WTC11 (cell line): Measurements from ENCODE around the gene LTA4H. TPM values are rescaled to one million over a fixed set of nuclear protein-coding genes. Genes with fewer than 3 reads are reported as not detected.

ENCODE experiments used
- ATAC-seq: fragments of 200-7000 bp; cut with Tn5 transposase; 2 replicates; pipeline ENCODE4 v1.10.0; 2021; ENCODE audit warnings: mild to moderate bottlenecking, moderate library complexity
- CTCF ChIA-PET: fragments of 300-600 bp; sonication (Branson Sonifier 250); formaldehyde crosslinking; loops from one replicate; lab custom pipeline; 2021; ENCODE audit warnings: antibody characterized with exemption; lab: Charles Lee
- POLR2A ChIA-PET: fragments of 350-600 bp; sonication (Branson Sonifier 250); formaldehyde crosslinking; loops from one replicate; lab custom pipeline; 2021; ENCODE audit warnings: antibody characterized with exemption; lab: Charles Lee
- DNase-seq: peaks from one replicate; pipeline ENCODE4 v3.0.0; 2021; ENCODE audit warnings: low spot score
- H3K27ac Mint-ChIP-seq: 2 replicates; pipeline ENCODE4 v1.8.0; 2021; ENCODE audit warnings: mixed read lengths
- H3K27me3 Mint-ChIP-seq: 2 replicates; pipeline ENCODE4 v1.8.0; 2021; ENCODE audit warnings: low read depth, mild to moderate bottlenecking, moderate library complexity, mixed read lengths
- H3K36me3 Mint-ChIP-seq: 2 replicates; pipeline ENCODE4 v1.8.0; 2021; ENCODE audit warnings: mixed read lengths
- H3K4me1 Mint-ChIP-seq: 2 replicates; pipeline ENCODE4 v1.8.0; 2022; ENCODE audit warnings: mixed read lengths
- H3K4me3 Mint-ChIP-seq: 2 replicates; pipeline ENCODE4 v1.8.0; 2021; ENCODE audit warnings: mild to moderate bottlenecking, moderate library complexity, mixed read lengths
- H3K9me3 Mint-ChIP-seq: 2 replicates; pipeline ENCODE4 v1.8.0; 2021; ENCODE audit warnings: mixed read lengths
- GABPB1 ChIP-seq: sonication (generic); formaldehyde crosslinking; IDR thresholded peaks from 2 replicates; pipeline ENCODE4 v1.8.1; 2023; ENCODE audit warnings: mild to moderate bottlenecking, missing genetic modification reagents
- JUN ChIP-seq: sonication (generic); formaldehyde crosslinking; IDR thresholded peaks from 2 replicates; pipeline ENCODE4 v1.8.0; 2023; ENCODE audit warnings: mild to moderate bottlenecking, missing genetic modification reagents
- NFE2L1 ChIP-seq: sonication (generic); formaldehyde crosslinking; IDR thresholded peaks from 2 replicates; pipeline ENCODE4 v1.8.1; 2023; ENCODE audit warnings: missing genetic modification reagents
- PRRX2 ChIP-seq: fragments of 250-450 bp; sonication (Bioruptor Pico); IDR thresholded peaks from 2 replicates; pipeline ENCODE4 v1.8.0; 2021; ENCODE audit warnings: mild to moderate bottlenecking
- SMAD3 ChIP-seq: sonication (generic); formaldehyde crosslinking; IDR thresholded peaks from 2 replicates; pipeline ENCODE4 v1.8.0; 2022; ENCODE audit warnings: missing genetic modification reagents, mild to moderate bottlenecking, borderline replicate concordance
- ZNF416 ChIP-seq: fragments of 250-450 bp; sonication (Bioruptor Pico); IDR thresholded peaks from 2 replicates; pipeline ENCODE4 v1.9.0; 2021; ENCODE audit warnings: mild to moderate bottlenecking, inconsistent platforms
- total RNA-seq: library from RNA; stranded (reverse); gene quantifications from 3 replicates; pipeline ENCODE4 v1.2.3, GENCODE V29; 2021
- TF ChIP-seq, protein P1 (sequence below): sonication (generic); formaldehyde crosslinking; IDR thresholded peaks from 2 replicates; pipeline ENCODE4 v1.8.0; 2022; ENCODE audit warnings: mild to moderate bottlenecking, missing genetic modification reagents
- TF ChIP-seq, protein P2 (sequence below): sonication (generic); formaldehyde crosslinking; IDR thresholded peaks from 2 replicates; pipeline ENCODE4 v1.8.1; 2022; ENCODE audit warnings: mild to moderate bottlenecking, missing genetic modification reagents, moderate library complexity, borderline replicate concordance
- TF ChIP-seq, protein P3 (sequence below): sonication (generic); formaldehyde crosslinking; IDR thresholded peaks from 2 replicates; pipeline ENCODE4 v1.8.0; 2022; ENCODE audit warnings: missing genetic modification reagents
- TF ChIP-seq, protein P4 (sequence below): sonication (generic); formaldehyde crosslinking; IDR thresholded peaks from 2 replicates; pipeline ENCODE4 v1.8.1; 2023; ENCODE audit warnings: mild to moderate bottlenecking, missing genetic modification reagents
- TF ChIP-seq, protein P5 (sequence below): fragments of 250-450 bp; sonication (Bioruptor Pico); IDR thresholded peaks from 2 replicates; pipeline ENCODE4 v1.9.0; 2021; ENCODE audit warnings: mild to moderate bottlenecking, borderline replicate concordance

The LTA4H gene
- total RNA-seq, 1 experiment from 2014 or later = 134 TPM

DNA sequence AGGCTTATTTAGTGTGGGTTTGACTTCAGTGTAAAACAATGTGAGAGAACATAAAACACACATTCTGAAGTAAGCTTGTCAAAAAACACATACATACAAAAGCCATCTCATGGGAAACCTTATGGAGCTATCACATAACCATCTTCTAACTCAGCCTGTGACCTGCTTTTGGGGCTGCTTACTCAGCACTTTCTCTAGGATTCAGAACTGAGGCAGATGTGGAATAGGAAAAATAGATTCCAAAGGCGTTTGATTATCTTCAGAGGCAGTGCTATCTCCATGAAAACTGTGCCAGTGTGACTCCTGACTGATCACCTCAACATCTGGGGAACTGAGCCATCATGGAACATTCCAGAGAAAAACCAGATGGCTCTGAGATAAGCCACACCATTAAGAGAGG is 52.8 kb downstream of the LTA4H start:
- no peak for ATAC-seq

More for the DNA sequence above, 52.8 kb downstream of the LTA4H start:
- Mint-ChIP-seq H3K27me3 (no peaks in the 10 kb centered on the region), H3K27ac (no peak overlapping the region), H3K9me3 (no peaks in the 10 kb centered on the region), H3K36me3 (no peaks in the 10 kb centered on the region), H3K4me3 (no peak overlapping the region), H3K4me1 (peaks cover 21% of the 10 kb centered on the region)
- no peak for DNase-seq
- ChIA-PET CTCF (no interaction called here), POLR2A (no interaction called here)
- TF ChIP-seq, protein P1, sequence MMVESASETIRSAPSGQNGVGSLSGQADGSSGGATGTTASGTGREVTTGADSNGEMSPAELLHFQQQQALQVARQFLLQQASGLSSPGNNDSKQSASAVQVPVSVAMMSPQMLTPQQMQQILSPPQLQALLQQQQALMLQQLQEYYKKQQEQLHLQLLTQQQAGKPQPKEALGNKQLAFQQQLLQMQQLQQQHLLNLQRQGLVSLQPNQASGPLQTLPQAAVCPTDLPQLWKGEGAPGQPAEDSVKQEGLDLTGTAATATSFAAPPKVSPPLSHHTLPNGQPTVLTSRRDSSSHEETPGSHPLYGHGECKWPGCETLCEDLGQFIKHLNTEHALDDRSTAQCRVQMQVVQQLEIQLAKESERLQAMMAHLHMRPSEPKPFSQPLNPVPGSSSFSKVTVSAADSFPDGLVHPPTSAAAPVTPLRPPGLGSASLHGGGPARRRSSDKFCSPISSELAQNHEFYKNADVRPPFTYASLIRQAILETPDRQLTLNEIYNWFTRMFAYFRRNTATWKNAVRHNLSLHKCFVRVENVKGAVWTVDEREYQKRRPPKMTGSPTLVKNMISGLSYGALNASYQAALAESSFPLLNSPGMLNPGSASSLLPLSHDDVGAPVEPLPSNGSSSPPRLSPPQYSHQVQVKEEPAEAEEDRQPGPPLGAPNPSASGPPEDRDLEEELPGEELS (CRISPR knock-in tag) = no peak
- TF ChIP-seq GABPB1 (CRISPR knock-in tag) (no peak), PRRX2 (CRISPR knock-in tag) (no peak), ZNF416 (CRISPR knock-in tag) (no peak), NFE2L1 (no peak), SMAD3 (CRISPR knock-in tag) (no peak), JUN (CRISPR knock-in tag) (no peak)
- TF ChIP-seq, protein P2, sequence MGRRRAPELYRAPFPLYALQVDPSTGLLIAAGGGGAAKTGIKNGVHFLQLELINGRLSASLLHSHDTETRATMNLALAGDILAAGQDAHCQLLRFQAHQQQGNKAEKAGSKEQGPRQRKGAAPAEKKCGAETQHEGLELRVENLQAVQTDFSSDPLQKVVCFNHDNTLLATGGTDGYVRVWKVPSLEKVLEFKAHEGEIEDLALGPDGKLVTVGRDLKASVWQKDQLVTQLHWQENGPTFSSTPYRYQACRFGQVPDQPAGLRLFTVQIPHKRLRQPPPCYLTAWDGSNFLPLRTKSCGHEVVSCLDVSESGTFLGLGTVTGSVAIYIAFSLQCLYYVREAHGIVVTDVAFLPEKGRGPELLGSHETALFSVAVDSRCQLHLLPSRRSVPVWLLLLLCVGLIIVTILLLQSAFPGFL = no peak
- TF ChIP-seq, protein P3, sequence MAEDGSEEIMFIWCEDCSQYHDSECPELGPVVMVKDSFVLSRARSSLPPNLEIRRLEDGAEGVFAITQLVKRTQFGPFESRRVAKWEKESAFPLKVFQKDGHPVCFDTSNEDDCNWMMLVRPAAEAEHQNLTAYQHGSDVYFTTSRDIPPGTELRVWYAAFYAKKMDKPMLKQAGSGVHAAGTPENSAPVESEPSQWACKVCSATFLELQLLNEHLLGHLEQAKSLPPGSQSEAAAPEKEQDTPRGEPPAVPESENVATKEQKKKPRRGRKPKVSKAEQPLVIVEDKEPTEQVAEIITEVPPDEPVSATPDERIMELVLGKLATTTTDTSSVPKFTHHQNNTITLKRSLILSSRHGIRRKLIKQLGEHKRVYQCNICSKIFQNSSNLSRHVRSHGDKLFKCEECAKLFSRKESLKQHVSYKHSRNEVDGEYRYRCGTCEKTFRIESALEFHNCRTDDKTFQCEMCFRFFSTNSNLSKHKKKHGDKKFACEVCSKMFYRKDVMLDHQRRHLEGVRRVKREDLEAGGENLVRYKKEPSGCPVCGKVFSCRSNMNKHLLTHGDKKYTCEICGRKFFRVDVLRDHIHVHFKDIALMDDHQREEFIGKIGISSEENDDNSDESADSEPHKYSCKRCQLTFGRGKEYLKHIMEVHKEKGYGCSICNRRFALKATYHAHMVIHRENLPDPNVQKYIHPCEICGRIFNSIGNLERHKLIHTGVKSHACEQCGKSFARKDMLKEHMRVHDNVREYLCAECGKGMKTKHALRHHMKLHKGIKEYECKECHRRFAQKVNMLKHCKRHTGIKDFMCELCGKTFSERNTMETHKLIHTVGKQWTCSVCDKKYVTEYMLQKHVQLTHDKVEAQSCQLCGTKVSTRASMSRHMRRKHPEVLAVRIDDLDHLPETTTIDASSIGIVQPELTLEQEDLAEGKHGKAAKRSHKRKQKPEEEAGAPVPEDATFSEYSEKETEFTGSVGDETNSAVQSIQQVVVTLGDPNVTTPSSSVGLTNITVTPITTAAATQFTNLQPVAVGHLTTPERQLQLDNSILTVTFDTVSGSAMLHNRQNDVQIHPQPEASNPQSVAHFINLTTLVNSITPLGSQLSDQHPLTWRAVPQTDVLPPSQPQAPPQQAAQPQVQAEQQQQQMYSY (CRISPR knock-in tag) = no peak
- TF ChIP-seq, protein P4, sequence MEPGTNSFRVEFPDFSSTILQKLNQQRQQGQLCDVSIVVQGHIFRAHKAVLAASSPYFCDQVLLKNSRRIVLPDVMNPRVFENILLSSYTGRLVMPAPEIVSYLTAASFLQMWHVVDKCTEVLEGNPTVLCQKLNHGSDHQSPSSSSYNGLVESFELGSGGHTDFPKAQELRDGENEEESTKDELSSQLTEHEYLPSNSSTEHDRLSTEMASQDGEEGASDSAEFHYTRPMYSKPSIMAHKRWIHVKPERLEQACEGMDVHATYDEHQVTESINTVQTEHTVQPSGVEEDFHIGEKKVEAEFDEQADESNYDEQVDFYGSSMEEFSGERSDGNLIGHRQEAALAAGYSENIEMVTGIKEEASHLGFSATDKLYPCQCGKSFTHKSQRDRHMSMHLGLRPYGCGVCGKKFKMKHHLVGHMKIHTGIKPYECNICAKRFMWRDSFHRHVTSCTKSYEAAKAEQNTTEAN (CRISPR knock-in tag) = no peak
- TF ChIP-seq, protein P5, sequence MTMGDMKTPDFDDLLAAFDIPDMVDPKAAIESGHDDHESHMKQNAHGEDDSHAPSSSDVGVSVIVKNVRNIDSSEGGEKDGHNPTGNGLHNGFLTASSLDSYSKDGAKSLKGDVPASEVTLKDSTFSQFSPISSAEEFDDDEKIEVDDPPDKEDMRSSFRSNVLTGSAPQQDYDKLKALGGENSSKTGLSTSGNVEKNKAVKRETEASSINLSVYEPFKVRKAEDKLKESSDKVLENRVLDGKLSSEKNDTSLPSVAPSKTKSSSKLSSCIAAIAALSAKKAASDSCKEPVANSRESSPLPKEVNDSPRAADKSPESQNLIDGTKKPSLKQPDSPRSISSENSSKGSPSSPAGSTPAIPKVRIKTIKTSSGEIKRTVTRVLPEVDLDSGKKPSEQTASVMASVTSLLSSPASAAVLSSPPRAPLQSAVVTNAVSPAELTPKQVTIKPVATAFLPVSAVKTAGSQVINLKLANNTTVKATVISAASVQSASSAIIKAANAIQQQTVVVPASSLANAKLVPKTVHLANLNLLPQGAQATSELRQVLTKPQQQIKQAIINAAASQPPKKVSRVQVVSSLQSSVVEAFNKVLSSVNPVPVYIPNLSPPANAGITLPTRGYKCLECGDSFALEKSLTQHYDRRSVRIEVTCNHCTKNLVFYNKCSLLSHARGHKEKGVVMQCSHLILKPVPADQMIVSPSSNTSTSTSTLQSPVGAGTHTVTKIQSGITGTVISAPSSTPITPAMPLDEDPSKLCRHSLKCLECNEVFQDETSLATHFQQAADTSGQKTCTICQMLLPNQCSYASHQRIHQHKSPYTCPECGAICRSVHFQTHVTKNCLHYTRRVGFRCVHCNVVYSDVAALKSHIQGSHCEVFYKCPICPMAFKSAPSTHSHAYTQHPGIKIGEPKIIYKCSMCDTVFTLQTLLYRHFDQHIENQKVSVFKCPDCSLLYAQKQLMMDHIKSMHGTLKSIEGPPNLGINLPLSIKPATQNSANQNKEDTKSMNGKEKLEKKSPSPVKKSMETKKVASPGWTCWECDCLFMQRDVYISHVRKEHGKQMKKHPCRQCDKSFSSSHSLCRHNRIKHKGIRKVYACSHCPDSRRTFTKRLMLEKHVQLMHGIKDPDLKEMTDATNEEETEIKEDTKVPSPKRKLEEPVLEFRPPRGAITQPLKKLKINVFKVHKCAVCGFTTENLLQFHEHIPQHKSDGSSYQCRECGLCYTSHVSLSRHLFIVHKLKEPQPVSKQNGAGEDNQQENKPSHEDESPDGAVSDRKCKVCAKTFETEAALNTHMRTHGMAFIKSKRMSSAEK = no peak
